Kasumi-1 (cell line): ENCODE results near the gene RBBP8.

ENCODE experiments used
- DNase-seq, 2 experiments: peaks; one replicate each; lab custom pipeline; 2025; lab: John Stamatoyannopoulos, UW

The RBBP8 gene

DNA sequence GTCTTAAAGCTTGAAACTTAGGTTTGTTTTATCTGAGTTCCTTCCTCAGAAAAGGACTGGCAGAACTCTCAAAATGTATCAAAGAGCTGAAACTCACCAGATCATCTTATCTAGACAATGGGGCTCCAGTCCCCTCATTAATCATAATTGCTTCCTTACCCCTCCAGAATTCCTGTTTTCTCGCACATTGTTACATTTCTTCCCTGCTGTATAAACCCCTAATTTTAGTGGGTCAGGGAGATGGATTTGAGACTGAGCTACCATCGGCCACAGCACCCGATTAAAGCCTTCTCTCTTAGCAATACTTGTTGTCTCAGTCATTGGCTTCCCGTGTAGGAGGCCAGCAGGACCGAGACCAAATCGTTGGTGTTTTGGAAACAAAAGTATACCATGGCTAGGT is 130.4 kb downstream of the RBBP8 start:
- no peak for DNase-seq

GRCh38 chr18:23065234-23065806 is 132.2 kb downstream of the RBBP8 start:
- DNase-seq = no peak

- no peak for DNase-seq
Measured at GRCh38 chr18:23066060-23066459, 132.9 kb downstream of the RBBP8 start.

- DNase-seq = no peak
Measured at GRCh38 chr18:23066504-23067039, 133.4 kb downstream of the RBBP8 start.

- no peak for DNase-seq
Measured at GRCh38 chr18:23067236-23067635, 134.1 kb downstream of the RBBP8 start.

GRCh38 chr18:23068011-23068410 is 134.9 kb downstream of the RBBP8 start:
- DNase-seq = no peak

DNA sequence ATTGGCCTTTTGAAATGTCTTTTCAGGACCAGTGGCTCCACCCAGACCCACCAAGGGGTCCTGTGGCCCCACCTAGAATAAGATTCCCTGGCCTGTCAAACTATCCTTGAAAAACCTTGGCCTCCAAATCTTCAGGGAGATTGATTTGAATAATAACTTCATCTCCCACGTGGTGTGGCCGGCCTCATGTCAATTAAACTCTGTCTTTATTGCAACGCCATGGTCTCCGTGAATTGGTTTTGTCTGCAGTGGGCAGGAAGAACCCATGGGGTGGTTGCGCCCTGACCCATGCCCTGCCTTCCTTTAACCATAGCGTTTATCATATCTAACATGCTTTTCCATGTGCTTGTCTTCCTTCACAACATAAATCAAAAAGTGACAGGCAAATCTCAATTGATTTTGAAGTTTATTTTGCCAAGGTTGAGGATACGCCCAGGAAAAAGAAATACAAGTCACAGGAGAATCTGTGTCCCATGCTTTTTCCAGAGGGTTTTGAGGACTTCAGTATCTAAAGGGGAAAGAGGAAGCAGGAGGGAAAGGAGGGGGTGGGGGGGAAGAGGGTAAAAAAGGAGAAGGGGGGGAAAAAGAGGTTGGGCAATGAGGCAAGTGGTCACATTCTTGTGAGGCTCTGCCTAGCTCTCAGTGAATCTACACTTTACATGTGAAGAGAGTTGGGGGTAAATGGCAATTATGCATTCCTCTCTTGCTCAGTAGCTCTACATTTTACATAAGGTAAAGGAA is 135.6 kb downstream of the RBBP8 start:
- DNase-seq = peak; percentile 40 to 64

GRCh38 chr18:23069481-23069880 is 136.4 kb downstream of the RBBP8 start:
- DNase-seq = no peak

DNA sequence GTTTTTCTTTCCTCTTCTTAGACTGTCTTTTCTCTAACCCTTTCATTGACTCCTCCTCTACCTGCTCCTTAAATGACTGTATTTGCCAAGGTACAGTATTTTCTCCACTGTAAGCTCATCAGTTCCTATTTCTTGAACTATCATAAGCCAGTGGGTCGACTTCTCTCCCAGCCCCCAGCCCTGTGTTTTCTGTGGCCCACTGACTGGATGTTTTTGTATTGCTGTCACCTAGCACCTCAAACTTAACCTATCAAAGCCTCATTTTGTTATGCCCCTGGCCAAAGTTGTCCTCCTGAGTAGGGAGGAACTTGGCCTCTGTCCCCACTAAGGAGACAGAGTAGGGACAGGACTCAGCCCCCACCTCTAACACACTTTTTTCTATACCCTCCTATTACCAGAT is 136.8 kb downstream of the RBBP8 start:
- no peak for DNase-seq

GRCh38 chr18:23071285-23071684 is 138.2 kb downstream of the RBBP8 start:
- DNase-seq = peak; percentile 97 to 99

DNA sequence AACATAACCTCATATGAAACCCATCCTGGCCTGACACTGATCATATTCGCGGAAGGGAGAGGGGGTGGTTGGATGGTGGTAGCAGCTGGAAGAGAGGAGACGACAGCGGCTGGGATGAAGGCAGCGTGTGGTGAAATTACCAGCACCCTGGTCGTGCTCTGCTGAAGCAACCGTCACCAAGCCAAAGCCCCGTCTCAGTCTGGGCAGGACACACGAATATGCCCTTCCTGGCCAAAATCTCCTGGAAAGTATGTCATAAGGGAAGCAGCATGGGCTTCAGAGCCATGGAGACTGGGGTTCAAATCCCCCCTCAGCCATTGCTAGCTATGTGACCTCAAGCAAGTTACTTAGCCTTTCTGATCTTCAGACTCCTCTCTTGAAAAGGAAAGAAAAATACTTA is 139.0 kb downstream of the RBBP8 start:
- DNase-seq = no peak

DNA sequence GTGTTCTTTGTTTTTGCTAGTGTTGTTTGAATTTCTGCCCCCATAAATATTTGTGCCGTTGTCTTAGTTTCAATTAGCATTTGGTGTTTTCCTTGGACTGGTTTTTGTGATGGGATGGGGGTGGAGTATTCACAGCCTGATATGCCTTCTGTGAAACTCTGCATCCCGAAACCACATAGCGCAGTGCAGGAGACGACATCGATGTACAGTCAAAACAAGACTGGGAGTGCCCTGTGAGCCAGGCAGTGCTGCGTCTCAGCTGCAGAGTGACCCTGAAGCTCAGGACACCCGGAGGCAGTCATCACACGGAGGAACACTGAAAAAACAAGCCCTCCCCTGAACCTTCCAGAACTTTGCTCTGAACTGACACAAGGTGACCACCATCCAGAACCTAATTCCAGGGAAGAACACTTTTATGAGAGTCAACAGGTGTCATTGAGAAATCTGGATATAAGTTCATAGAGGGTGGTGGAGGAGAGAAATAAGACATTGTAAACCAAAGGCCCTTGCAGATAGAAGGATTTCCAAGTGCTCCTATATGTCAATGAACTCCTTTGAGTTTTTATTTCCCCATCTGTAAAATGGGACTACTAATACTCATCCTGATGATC is 141.0 kb downstream of the RBBP8 start:
- DNase-seq = no peak
